ENCODE data around the gene ARL6IP4. TPM values are rescaled to one million over a fixed set of nuclear protein-coding genes. Genes with fewer than 3 reads are reported as not detected.

The ARL6IP4 gene
- total RNA-seq, 1 donor from 2014 or later, result 147 TPM

GRCh38 chr12:122996188-122996601, 15.7 kb downstream of the ARL6IP4 start:
- peaks cover 12% of the 10 kb centered on the region for H3K4me1 ChIP-seq
- TF ChIP-seq CTCF (IDR thresholded peaks at IDR 0.05), result no peak
- TF ChIP-seq POLR2AphosphoS5 (IDR thresholded peaks at IDR 0.05; ENCODE audit: insufficient read depth in 1 of 2, low read depth in 1 of 2), result no peak
- TF ChIP-seq POLR2A (IDR thresholded peaks at IDR 0.05), result no peak
- intact Hi-C loops (cut with DNase I), result no loop called here
- no peaks in the 10 kb centered on the region for H3K9me3 ChIP-seq
- peaks cover 0 to 19% of the 10 kb centered on the region in 2 donors for H3K36me3 ChIP-seq
- no peak overlapping the region for H3K4me3 ChIP-seq
- no peak for DNase-seq (ENCODE audit: extremely low spot score in 2 of 2)
- H3K27ac ChIP-seq, result peak overlapping the region; percentile 4
- no peaks in the 10 kb centered on the region for H3K27me3 ChIP-seq

GRCh38 chr12:122996621-122997342, 16.3 kb downstream of the ARL6IP4 start:
- peaks cover 0 to 24% of the 10 kb centered on the region in 2 donors for H3K36me3 ChIP-seq
- TF ChIP-seq POLR2A (IDR thresholded peaks at IDR 0.05) (no peak), POLR2AphosphoS5 (IDR thresholded peaks at IDR 0.05; ENCODE audit: insufficient read depth in 1 of 2, low read depth in 1 of 2) (no peak), CTCF (IDR thresholded peaks at IDR 0.05) (no peak)
- no peak overlapping the region for H3K27ac ChIP-seq

GRCh38 chr12:122997343-122998250, 17.1 kb downstream of the ARL6IP4 start:
- Histone ChIP-seq H3K36me3 (peaks cover 0 to 24% of the 10 kb centered on the region in 2 donors), H3K27ac (no peak overlapping the region), H3K4me3 (no peak overlapping the region), H3K4me1 (peaks cover 12% of the 10 kb centered on the region), H3K27me3 (no peaks in the 10 kb centered on the region), H3K9me3 (no peaks in the 10 kb centered on the region)
- no peak for TF ChIP-seq CTCF (IDR thresholded peaks at IDR 0.05)
- TF ChIP-seq POLR2A (IDR thresholded peaks at IDR 0.05), result no peak
- TF ChIP-seq POLR2AphosphoS5 (IDR thresholded peaks at IDR 0.05; ENCODE audit: insufficient read depth in 1 of 2, low read depth in 1 of 2), result no peak
- intact Hi-C loops (cut with DNase I), result no loop called here
- no peak for DNase-seq (ENCODE audit: extremely low spot score in 2 of 2)

More at GRCh38 chr12:122996621-122997342, 16.3 kb downstream of the ARL6IP4 start:
- intact Hi-C loops (cut with DNase I), result no loop called here
- no peaks in the 10 kb centered on the region for H3K9me3 ChIP-seq
- DNase-seq (ENCODE audit: extremely low spot score in 2 of 2), result no peak
- H3K4me3 ChIP-seq, result no peak overlapping the region
- H3K27me3 ChIP-seq, result no peaks in the 10 kb centered on the region
- H3K4me1 ChIP-seq, result peaks cover 12% of the 10 kb centered on the region

GRCh38 chr12:122998316-122998715, 17.8 kb downstream of the ARL6IP4 start:
- DNase-seq (ENCODE audit: extremely low spot score in 2 of 2), result no peak
- TF ChIP-seq POLR2AphosphoS5 (IDR thresholded peaks at IDR 0.05; ENCODE audit: insufficient read depth in 1 of 2, low read depth in 1 of 2) (no peak), CTCF (IDR thresholded peaks at IDR 0.05) (no peak), POLR2A (IDR thresholded peaks at IDR 0.05) (no peak)
- H3K4me1 ChIP-seq, result peaks cover 12% of the 10 kb centered on the region
- no peaks in the 10 kb centered on the region for H3K9me3 ChIP-seq
- H3K27ac ChIP-seq, result no peak overlapping the region
- no peaks in the 10 kb centered on the region for H3K27me3 ChIP-seq
- H3K36me3 ChIP-seq, result peaks cover 0 to 24% of the 10 kb centered on the region in 2 donors
- intact Hi-C loops (cut with DNase I), result no loop called here
- no peak overlapping the region for H3K4me3 ChIP-seq
